HG03457 (cell line): ENCODE results near the gene WWOX.

Source experiments
- ATAC-seq: cut with Tn5 transposase; IDR thresholded peaks from one replicate; pipeline ENCODE4 v1.9.1; 2021; ENCODE audit warnings: moderate number of reproducible peaks; ENCODE audit not compliant: unreplicated experiment

The WWOX gene

DNA sequence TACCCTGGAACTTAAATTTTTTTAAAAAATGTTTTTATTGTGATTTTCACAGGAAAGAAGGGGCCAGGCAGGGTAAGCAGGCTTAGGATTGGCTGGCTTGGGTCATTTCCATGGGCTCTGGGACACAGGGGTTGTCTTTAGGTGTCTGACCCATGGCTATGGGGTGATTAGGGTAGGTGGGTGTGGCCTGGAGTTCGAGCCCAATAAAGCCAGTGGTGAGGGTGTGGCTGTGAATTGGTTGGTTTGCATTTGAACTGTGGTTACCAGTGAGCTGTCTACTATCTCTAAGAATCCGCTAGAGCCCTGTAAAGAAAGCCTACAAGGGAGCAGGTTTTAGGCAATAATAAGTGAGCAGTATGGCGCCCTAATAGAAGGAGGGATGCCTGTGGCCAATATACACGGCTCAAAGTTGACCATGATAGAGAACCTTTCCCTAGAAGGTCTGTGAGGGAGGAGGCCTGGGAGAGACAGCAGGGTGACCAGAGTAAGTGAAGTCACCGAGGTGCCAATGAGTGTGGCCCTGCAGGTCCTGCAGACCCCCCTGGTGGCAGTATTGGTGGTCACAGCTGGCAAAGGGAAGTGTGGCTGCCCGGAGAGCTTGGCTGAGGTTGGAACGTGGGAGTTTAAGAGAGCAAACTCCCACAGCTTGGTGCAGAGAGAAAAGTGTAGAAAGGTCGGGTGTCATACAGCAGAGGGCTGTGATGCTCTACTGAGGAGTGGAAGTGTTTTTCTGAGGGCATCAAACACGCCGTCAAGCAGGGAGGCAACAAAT lies 454.0 kb downstream of the WWOX start:
- no peak for ATAC-seq

DNA sequence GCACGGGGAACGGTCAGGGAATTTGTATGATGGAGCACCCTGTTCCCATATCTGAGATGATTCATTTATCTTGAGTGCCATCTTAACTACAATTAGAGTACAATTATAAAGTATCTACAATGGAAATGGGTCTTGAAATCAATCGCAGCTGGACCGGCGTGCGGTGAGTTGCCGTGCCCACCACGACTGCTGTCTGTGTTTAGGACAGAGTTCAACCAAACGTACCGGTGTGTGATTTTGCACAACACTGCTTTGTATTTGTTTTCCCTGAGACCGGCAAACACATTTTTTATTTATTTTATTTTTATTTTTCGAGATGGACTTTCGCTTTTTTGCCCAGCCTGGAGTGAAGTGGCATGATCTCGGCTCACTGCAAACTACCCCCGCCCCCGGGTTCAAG lies 457.0 kb downstream of the WWOX start:
- ATAC-seq: no peak

DNA sequence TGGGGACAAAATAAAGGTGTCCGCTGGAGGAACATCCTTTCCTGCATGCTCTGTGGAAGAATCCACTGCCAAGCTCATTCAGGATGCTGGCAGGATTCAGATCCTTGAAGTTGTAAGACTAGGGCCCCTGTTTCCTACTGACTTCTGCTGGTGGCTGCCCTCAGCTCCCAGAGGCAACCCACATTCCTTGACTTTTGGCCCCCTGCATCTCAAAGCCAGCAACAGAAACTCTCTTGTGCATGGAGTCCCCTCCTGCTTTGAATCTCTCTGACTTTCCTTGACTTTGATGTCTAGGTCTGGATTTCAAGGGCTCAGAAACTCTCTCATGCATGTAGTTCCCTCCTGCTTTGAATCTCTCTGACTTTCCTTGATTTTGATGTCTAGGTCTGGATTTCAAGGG lies 461.5 kb downstream of the WWOX start:
- no peak for ATAC-seq

DNA sequence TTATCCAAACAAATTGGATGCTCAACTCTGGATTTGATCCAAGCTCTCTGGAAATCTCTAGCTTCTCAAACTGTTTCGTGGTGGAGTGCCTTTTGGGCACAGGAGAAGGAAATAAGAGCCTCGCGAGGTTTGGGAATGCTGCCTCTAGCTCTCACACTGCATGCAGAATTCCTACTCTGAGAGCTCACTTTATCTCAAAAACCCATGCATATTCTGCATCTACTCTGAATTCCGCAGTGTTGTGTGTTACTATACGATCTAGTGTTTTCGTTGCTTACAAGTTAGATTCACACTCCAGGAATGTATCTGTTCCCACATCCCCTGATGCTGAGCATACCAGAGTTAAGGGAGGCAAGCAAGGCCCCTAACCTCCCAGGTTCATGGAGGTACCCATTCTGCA lies 462.7 kb downstream of the WWOX start:
- ATAC-seq: no peak

DNA sequence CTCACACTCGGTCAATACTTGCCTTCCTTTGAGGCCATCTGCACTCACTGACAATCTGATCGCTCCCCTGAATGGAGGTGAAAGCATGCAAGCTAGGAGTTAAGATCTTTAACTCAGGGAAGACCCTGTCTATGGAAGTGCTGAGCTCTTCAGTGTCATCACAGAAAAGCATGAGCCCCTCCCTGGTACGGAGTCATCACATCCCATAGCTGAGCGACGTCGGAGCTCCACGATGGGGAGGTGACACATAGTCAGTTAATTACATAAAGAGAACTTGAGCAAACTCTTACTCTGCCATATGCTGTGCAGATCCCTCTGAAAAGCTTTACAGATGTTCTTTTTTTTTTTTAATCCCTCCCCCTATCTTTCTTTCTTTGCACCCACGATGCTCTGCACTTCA lies 463.2 kb downstream of the WWOX start:
- ATAC-seq: no peak

DNA sequence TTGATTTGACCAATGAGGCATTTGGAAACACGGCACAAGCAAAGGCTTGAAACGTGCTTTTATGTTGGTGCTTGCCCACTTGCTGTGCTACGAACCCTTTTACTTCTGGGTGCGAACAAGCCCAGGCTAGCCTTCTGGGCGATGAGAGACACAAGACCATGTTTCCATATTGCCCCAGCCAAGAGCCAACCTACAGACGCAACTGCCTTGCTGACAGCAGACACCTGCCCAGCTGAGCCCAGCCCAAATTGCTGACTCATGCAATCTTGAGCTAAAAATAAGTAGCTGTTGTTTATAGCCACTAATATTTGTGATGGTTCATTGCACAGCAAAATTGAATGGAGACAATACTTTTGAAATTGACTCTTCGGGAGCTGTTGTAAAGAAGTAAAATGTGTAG lies 464.5 kb downstream of the WWOX start:
- no peak for ATAC-seq

DNA sequence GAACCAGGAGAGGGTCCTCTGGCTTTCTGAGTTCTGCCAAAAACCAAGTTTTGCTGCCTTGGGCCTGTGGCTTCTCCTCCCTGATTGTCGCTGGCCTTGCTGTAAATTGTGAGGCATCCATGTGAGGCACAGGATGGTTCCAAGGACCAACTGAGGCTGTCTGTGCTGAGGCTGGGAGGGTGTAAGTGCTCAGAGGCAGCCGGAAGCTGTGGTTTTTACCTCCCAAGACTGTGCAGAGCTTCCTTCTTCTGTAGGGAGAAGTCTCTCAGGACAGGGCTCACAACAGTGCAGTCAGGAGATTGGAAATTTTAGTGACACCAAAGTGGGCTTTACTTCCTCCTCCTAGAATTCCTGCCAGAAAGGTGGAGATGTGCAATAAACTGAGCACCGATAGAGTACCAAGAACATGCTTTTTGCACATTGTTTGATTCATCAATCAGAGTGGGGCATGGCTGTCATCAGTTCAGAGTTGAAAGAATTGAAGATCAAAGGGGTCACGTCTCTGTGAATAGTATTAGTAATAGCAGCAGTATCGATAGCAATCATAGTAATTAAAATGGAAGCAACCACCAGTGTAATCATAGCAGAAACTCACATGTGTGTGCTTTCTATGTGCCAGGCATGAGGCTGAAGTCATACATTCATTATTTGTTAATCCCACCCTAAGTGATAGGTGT lies 467.1 kb downstream of the WWOX start:
- no peak for ATAC-seq

DNA sequence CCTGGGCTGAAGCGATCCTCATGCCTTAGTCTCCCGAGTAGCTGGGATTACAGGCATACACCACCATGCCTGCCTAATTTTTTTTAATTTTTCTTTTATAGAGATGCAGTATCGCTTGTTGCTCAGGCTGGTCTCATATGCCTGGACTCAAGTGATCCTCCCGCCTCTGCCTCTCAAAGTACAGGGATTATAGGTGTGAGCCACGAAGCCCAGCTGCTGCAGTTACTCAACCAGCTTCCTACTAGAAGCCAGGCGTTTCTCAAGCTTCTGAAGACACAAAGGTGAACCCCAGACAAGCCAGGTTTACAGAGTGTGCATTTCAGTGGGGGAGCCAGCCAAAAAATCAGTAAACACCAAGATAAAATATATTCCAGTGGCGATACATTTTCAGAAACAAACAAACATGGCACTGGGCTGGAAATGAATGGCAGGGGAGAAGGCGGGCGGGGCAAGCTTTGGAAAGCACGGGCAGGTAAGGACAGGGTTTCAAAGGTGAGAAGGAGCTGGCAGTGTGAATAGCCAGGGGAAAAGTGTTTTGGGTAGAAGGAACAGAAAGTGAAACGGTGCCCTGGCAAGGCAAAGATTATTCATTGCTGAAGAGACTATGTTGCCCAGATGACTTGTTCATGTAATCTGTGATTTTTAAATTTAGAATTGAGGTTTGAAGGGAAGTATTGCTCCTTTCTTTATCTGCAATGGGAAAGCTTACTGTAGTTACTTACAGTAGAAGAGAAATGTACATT lies 471.1 kb downstream of the WWOX start:
- peak; percentile 44 for ATAC-seq

DNA sequence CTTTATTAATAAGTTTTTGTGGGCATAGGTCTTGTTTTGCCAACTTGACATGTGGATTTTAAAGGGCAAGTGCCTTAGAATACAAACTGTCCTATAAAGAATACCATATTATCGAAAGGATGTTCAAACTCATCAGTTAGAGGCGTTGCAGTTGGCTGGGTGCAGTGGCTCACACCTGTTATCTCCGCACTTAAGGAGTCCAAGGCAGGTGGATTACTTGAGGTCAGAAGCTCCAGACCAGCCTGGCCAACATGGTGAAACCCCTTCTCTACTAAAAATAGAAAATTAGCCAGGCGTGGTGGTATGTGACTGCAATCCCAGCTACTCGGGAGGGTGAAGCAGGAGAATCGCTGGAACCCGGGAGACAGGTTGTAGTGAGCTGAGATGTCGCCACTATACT lies 472.0 kb downstream of the WWOX start:
- no peak for ATAC-seq

DNA sequence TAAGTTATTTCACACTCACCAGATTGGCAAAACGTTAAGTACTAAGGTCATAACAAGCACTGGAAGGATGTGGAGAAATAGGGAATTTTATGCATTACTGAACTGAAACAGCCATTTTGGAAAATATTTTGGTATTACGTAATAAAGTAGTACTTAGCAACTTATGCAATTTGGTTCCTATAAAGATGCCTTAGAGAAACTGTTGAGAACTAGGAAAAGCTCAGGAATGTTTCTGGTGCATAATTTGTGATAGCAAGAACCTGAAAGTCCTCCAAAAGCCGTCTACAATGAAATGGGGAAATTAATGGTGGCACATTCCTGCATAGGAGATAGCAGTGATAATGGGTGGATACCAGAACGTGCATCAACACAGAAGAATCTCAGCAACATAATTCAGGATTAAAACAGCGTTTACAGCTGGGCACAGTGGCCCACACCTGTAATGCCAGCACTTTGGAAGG lies 472.5 kb downstream of the WWOX start:
- no peak for ATAC-seq

DNA sequence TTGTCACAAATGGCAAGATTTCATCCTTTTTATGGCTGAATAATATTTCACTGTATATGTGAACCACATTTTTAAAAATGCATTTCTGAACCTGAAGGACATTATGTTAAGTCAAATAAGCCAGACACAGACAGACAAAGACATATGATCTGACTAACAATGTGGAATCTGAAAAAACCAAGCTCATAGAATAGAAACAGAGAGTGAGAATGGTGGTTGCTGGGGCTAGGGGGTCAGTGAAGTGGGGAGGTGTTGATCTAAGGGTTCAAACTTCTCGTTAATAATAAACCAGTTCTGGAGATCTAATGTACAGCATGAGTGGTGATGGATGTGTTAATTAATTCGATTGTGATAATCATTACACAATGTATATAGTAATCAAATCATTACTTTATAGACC lies 475.1 kb downstream of the WWOX start:
- peak; percentile 70 for ATAC-seq

DNA sequence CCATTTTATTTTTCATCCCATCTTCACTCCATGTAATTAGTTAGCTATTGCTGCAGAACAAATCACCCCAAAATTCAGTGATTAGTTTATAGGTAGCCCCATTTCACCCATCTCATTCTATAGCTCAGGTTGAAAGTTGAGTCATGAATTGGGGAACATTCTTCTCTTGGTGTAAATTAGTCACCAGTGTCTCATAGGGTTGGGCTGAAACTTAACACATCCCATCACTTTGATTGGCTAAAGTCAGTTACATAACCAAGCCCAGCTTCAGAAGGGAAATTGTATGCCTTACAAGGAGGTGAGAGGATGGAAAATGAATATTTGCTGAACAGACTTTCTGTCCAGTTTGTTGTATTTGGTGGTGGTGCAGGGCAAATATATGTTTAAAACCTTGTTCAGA lies 477.5 kb downstream of the WWOX start:
- no peak for ATAC-seq

DNA sequence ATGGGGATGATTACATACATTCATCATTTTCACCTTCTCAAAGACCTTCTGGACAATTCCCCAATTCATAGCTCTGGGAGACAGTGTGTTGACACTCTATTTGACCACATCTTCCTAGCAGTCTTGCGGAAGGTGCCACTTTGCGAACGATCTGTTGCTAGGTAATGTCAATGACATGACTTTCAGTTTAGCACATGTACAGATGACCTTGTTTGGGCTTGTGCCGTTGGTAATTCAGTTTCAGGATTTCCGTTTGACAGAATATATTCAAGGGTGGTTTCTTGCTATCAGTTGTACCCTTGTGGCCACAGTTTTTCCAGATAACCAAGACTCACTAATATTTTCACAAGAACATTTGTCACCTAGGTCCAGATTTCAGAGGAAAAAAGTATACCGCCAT lies 478.2 kb downstream of the WWOX start:
- ATAC-seq: no peak

DNA sequence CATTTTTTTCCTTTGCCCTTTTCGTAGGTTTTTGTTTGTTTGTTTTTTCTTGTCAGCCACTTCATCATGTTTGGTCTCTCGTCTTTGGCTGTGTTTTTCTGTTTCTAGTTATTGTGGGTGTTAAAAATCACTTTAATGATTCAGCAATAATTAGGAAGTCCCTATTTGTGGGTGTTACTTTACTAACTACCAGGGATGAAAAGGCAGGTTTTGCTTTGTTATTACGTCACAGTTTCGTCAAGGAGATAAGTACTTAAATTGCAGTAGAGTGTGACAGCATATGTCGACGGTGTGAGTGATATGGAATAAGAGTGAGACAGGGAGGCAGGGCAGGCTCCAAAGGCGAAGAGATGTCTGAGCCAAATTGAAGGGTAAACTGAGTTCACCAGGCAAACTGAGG lies 479.6 kb downstream of the WWOX start:
- ATAC-seq: no peak

DNA sequence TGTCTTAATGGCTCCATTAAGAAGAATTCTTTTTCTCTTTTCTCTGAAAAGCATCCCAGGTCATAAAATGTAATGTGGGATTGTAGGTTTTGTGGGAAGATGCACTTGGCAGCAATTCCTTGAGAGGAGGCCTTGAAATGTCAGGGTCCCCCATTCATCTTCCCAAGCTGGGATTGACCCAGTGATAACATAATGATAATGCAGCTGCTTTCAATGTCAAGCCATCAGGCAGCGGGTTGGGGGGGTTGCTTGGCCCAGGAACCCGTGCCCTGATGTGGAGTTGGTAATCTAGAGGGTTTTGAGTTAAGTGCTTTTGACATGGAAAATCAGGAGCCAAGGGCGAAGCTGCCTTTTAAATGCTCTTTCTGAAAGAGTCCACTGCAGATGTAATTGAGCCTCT lies 484.0 kb downstream of the WWOX start:
- ATAC-seq: no peak

DNA sequence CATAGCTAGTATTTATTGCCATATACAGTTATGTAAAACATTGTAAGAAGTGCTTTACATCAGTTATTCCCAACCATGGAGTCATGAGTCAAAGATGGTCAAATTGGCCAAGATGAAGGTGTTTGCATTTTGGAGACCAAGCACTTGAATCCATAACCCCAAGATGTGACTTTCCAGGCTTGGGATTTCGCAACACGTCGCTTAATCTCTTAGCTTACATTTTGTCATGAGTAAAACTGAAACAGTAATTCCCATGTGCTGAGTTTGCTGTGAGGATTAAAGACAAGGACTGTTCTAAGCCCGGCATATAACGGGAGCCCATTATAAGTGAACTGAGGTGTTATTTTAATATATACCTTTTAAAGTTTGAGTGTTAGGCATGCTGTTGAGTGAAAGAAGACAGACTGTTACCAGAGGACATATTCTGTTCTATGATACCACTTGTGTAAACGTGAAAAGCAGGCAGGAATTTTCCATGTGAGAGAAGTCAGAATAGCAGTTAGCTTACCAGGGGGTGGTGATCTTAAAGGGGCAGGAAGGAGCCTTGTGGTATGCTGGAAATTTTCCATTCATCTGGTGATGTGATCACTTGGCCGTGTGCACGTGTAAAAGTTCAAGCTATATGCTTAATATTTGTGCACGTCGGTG lies 484.9 kb downstream of the WWOX start:
- no peak for ATAC-seq

DNA sequence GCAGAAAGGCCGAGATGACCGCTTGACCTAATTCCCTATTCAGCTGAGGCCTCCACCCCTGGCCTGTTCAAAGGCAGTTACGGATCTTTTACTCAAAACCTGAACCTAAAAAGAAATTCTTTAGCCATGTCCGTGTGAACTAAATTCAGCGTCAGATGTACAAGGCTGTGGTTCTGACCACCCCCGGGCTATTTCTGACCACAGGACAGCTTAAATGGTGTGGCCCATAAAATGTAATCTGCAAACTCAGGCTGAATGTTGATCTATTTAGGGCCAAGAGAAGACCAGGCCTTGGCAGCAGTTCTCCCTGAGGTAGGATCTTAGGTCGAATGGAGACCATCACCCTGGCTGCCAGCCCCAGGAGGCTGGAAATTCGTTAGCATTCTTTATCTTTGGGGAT lies 485.5 kb downstream of the WWOX start:
- no peak for ATAC-seq

DNA sequence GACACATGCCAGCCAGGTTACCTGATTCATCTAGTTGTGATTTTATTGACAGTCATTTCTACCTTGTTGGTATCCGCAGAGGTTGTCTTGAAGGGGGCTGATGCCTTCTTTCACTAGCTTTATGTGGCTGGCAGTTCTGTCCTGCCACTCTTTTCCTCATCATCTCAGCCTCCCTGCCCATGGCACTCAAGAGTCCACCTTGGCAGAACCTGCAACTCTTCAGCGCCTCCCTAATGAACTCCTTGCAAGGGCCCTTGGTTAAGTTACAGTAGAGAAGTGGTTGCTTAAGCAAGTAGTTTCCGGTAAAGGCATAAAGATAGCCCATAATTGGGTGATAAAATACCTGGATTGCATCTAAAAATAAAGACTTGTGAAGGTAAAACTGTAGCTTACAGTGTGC lies 489.9 kb downstream of the WWOX start:
- ATAC-seq: no peak

DNA sequence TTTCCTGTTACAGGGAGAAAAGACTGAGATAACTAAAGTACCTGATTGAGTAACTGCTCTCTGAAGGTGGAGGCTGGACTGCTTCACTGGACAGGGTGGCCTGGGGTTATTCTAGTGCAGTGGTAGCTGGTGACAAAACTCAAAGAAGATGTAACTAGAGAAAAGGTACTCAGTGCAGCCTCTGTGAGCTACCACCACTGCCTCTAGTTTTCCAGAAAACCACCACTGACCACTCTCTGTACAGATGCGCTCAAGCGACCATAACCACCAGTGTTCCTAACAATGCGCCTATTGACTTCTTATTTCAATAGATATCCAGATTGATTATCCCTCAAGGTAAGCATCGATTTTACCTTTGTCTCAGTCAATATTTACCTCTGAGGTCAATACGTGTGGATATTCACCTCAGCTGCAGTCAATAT lies 492.2 kb downstream of the WWOX start:
- ATAC-seq: no peak

DNA sequence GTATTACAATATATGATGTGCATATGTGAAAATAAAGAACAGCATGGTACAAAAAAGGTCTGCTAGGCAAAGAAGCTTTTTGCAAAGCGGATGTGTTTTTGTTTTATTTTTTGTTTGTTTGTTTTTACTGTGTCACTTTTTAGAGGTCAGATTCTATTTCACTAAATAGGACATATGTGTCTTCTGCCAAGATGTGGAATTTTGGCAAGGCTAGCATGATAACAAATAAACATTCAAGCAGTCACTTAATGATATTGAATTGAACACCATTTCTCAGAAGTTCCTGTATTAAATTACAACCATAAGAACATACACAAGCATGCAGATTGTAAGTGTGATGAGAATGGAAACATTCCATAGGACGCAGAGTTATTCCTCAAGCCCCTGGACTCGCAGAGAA lies 492.7 kb downstream of the WWOX start:
- no peak for ATAC-seq

DNA sequence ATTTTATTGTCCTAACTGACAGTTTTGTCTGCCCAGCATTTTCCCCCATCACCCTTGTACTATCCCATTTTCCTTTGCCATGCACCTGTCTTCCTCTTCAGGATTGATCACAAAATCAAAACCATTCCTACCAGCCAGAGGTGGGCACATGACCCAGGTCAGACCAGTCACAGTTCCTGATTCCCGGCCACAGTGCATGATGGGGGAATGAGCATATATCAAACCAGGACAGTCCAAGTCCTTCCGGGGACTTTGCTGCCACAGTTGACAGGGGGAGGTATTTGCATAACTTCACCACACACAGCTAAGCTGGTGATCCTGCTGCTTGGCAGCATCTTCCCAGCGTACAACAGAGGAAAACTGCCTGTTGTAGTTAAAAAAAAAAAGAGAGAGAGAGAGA lies 493.9 kb downstream of the WWOX start:
- no peak for ATAC-seq
